C4-2B (cell line): Measurements from ENCODE around the gene L3MBTL1.

ENCODE experiments used
- H3K27ac ChIP-seq: fragments of 450-650 bp; 2 replicates; pipeline ENCODE4 v1.5.1; 2017
- CTCF ChIP-seq: fragments of 450-650 bp; conservative IDR thresholded peaks from 2 replicates; pipeline ENCODE4 v1.5.1; 2017; ENCODE audit warnings: mild to moderate bottlenecking
- ZFX ChIP-seq: fragments of 450-650 bp; IDR thresholded peaks from 2 replicates; pipeline ENCODE4 v1.6.1; 2017

The L3MBTL1 gene

GRCh38 chr20:43516251-43516824 lies 8.8 kb downstream of the L3MBTL1 start:
- H3K27ac ChIP-seq = no peak overlapping the region

GRCh38 chr20:43520074-43520630 lies 12.7 kb downstream of the L3MBTL1 start:
- TF ChIP-seq ZFX (no peak), CTCF (no peak)

More at GRCh38 chr20:43516251-43516824, 8.8 kb downstream of the L3MBTL1 start:
- no peak for TF ChIP-seq CTCF
- no peak for TF ChIP-seq ZFX

GRCh38 chr20:43525021-43525420 lies 17.5 kb downstream of the L3MBTL1 start:
- TF ChIP-seq ZFX (no peak), CTCF (no peak)
- H3K27ac ChIP-seq = no peak overlapping the region

More at GRCh38 chr20:43520074-43520630, 12.7 kb downstream of the L3MBTL1 start:
- no peak overlapping the region for H3K27ac ChIP-seq

GRCh38 chr20:43528258-43528875 lies 20.9 kb downstream of the L3MBTL1 start:
- H3K27ac ChIP-seq = no peak overlapping the region
- TF ChIP-seq ZFX = no peak

- no peak for TF ChIP-seq ZFX
- no peak for TF ChIP-seq CTCF
- no peak overlapping the region for H3K27ac ChIP-seq
Observed at GRCh38 chr20:43529051-43529450, 21.6 kb downstream of the L3MBTL1 start.

GRCh38 chr20:43529457-43530153 lies 22.1 kb downstream of the L3MBTL1 start:
- H3K27ac ChIP-seq = no peak overlapping the region
- TF ChIP-seq ZFX (no peak), CTCF (no peak)

GRCh38 chr20:43530321-43531090 lies 23.0 kb downstream of the L3MBTL1 start:
- TF ChIP-seq ZFX (no peak), CTCF (no peak)
- no peak overlapping the region for H3K27ac ChIP-seq
